Gastroesophageal sphincter (tissue), 3 donors: Measurements from ENCODE around the gene MACROD2.

Source experiments
- CTCF ChIP-seq, 4 experiments: fragments of 200-600 bp in 2 of 4; fragments of 450-650 bp in 2 of 4; sonication (generic) in 1 of 4; IDR thresholded peaks; one replicate each; pipeline ENCODE4 v1.5.1; 2017 to 2019; ENCODE audit warnings: antibody characterized with exemption in 4 of 4, mild to moderate bottlenecking in 2 of 4, moderate library complexity in 2 of 4
- POLR2A ChIP-seq, 2 donors: fragments of 450-650 bp; IDR thresholded peaks; one replicate each; pipeline ENCODE4 v1.6.1; 2017; ENCODE audit warnings: antibody characterized with exemption in 2 of 2, mild to moderate bottlenecking in 2 of 2, moderate library complexity in 1 of 2

- TF ChIP-seq CTCF (IDR thresholded peaks at IDR 0.05) (no peak), POLR2A (IDR thresholded peaks at IDR 0.05) (no peak)
These were observed 423.1 kb downstream of the MACROD2 start for GRCh38 chr20:14418376-14418775.
